Left renal cortex interstitium (tissue), 4 donors: ENCODE data around the gene ATL1. TPM values are rescaled to one million over a fixed set of nuclear protein-coding genes. Genes with fewer than 3 reads are reported as not detected.
"Not testable (repeated sequence)": the region's sequence is repeated elsewhere in the genome, so short reads cannot be mapped to it uniquely, and the experiment has no call there.

ENCODE experiments used
- DNase-seq, 4 donors: peaks; one replicate each; pipeline ENCODE4 v3.0.0-alpha.2; 2013; ENCODE audit warnings: low read depth in 4 of 4, low spot score in 2 of 4, missing footprints in 1 of 4
- polyA plus RNA-seq, 4 donors: library from polyadenylated mRNA; unstranded; fragments of 120-200 nt; gene quantifications; one replicate each; pipeline ENCODE4 v1.2.1, GENCODE V29; 2013; ENCODE audit not compliant: insufficient read length in 4 of 4

ATL1 gene
- polyA plus RNA-seq, 4 donors, result 6.8 to 10.1 (median 8.5) TPM

- DNase-seq, result no peak
These were observed 75.2 kb downstream of the ATL1 start for GRCh38 chr14:50635141-50635540.

DNA sequence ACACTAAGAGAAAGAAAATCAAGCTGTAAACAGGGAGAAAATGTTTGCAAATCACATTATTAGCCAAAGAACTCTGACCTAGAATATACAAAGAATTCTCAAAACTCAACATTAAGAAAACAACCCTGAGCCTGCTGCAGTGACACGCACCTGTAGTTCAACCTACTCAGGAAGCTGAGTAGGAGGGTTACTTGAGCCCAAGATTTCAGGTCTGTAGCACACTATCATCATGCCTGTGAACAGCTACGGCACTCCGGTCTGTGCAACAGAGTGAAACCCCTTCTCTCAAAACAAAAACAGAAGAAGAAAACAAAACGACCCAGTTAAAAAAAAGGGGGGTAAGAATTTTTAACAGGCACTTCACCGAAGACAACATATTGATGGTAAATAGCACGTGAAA is 87.3 kb downstream of the ATL1 start:
- no peak for DNase-seq

DNA sequence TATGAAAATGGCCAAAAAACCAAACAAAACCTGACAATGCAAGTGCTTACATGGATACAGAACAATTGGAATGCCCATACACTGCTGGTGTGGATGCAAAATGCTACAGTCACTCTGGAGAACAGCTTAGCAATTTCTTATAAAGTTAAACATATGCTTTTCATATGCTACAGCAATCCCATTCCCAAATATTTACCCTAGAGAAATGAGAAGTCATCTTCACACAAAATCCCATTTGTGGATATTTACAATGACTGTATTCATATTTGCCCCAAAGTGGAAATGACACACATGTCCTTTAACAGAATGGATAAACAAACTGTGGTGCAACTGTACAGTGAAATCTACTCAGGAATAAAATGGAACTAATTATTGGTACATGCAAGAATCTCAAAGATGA is 87.8 kb downstream of the ATL1 start:
- no peak for DNase-seq

DNA sequence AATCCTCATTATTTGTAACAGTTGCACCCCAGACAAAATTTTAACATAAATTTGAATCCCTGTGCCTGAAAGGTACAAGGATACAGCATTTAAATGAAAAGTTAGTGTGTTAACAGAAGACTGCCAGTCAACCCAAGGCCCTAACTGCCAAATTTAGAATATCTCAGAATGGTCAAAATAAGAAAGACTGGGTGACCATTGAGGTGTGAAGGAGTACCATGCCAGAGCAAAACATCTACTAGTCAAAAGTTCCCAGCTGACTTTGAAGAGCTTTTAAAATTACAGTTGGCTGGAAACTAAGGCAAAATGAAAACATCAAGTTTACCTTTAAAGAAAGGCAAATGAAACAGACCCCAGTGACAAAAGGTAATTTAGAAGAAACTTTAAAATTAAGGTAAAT is 89.7 kb downstream of the ATL1 start:
- no peak for DNase-seq

- DNase-seq, result no peak
These were observed 96.8 kb downstream of the ATL1 start for GRCh38 chr14:50656776-50657175.

- no peak for DNase-seq
These were observed 97.8 kb downstream of the ATL1 start for GRCh38 chr14:50657753-50658152.

DNA sequence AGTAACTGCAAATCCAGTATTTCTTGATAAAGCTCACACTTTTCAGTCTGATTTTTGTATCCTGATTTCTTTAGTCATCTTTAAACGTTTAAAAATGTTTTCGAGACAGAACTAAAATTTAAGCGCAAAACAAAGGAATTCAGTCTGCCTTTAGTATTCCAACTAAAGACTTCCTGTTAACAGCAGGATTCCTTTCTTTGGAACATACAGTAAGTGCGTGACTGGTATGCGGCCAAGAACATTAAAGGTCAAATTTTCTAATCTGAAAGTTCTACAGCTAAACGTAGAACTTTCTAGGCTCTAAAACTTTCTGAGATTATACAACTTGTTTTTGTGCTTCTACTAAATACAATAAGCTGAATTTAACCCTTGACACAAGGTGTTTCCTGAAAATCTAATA is 98.3 kb downstream of the ATL1 start:
- no peak for DNase-seq

- DNase-seq, result no peak
These were observed 99.5 kb downstream of the ATL1 start for GRCh38 chr14:50659327-50659974.

DNA sequence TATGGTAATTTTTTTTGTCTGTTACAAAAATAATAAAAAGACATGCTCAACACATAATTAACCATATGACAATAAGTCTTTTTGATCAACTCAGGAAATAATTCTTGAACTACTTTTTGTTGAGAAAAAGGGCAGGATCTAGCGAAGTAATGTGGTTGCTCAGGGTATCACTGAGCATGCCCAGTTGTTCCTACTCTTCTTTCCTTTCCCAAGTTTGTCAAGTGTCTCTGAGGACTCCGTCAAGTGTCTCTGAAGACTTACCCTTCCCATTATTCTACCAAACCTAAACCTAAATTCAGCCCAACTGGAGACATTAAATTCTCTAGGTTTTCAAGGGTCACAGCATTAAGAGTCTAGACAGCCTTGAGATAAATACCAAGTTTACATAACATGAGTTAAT is 104.6 kb downstream of the ATL1 start:
- not testable (repeated sequence) for DNase-seq

DNA sequence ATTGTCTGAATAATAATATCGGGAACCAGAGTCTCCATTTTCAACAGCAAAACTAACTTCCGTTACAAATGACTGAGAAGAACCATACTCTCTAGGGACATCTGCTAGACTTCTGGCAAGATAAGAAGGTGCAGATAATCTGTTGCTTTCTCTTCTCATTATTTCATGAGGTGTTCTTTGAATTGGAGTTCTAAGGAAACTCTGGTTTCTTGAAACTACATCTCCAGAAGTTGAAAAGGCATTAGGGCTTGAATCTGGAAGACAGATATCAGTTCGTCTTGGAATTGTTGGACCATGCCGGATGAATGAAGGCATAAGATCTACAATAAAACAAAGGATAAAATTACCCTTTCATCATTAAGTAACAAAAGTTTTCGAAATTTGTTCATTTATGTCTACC is 105.4 kb downstream of the ATL1 start:
- DNase-seq, result not testable (repeated sequence)

DNA sequence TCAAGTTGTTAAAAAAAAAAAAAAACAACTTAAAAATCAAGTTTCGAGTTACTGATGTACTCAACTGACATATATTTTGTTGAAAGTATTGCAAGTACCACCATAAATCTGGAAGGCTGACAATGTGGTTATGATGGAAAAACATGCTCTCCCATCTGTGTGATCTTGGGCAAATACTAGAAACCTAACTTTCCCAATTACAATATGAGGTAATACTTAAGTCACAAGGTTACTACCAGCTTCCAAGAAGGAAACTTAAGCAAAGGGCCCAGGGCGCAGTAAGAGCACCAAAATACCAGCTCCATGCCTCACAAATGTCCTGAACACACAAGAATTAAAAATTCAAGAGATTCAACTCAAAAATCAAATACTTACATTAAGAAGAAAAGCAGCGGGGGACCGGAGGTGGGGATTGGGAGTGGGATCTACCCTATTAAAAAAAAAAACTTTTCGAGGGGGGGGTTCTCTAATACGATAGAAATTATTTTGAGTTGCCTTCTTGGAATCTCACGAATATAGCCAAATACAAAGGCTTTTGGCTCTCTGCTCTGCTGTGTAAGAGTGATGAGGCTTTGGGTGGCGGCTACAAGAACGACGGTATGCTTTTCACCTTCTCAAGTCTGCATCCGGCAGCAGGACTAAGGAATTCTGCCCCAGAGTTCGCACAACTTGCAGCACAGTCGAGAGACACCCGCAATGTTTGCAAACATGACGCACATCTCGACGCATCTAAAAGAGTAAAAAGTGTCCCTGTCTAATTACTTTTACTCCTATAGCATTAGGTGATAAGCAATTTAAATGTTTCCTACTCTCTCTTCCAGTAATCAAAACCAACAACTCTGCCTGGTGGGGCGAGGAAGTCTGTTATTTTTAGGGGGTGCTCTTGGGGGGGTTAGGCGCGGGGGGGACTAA is 107.1 kb downstream of the ATL1 start:
- DNase-seq, result peak in 1 of 4 donors; percentile 64

DNA sequence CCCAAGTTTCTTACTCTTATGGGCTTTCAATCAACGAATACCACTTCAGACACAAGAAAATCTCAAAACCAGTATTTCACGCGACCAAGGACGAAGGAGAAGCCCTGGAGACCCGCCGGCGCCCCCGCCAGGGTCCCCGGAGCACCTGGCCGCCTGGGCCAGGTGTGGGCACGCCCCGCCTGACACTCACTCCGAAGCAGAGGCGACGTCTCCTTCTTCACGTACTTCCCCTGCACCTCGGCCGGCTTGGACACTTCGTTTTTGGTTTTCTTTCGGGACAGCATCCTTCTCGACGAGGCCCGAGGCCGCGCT is 107.7 kb downstream of the ATL1 start:
- no peak for DNase-seq

DNA sequence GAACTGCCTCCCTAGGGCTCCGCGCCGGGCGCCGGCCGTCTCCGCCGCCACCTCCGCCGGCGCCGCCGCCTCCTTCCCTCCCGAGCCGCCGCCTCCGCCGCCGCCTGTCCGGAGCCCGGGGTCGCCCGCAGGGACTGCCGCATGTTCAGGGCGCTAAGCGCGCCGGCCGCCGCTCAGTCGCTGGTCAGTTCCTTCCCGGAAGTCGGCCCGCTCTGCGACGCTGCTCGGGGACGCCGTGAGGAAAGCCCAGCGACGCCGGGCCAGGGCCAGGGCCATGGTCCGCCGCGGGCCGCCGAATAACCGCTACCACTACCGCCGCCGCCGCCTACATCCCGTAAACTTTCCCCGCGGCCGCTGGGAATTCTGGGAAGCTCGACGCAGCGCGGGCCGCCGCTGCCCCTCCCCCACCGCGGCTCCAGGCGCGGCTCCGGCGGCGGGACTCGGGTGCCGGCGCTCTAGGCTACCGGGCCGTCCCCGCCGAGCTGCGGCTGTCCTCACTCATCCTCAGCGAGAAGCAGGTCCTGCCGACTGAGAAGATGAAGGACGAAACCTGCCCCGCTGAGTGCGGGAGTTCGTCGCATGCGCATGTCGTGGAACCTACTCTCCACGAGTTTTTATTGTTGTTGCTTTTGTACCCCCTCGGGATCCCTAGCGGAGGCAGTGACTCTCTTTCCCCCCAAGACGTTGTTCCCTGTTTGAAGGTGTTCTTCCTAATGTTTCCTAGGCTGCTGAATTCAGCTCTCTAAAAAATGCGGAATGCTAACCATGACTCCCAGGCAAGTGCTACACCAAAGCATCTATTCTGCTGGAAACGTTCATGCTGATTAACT is 108.3 kb downstream of the ATL1 start, which contains the start of gene SAV1:
Gene SAV1, minus strand, starts transcription at position 311 of the 830 bp plus-strand sequence. CDS start 339 bp downstream, outside the sequence.
- DNase-seq, result peak in 3 of 4 donors; percentile 75 to 79 (median 76)

- DNase-seq, result no peak
These were observed 108.8 kb downstream of the ATL1 start for GRCh38 chr14:50668826-50669143.

DNA sequence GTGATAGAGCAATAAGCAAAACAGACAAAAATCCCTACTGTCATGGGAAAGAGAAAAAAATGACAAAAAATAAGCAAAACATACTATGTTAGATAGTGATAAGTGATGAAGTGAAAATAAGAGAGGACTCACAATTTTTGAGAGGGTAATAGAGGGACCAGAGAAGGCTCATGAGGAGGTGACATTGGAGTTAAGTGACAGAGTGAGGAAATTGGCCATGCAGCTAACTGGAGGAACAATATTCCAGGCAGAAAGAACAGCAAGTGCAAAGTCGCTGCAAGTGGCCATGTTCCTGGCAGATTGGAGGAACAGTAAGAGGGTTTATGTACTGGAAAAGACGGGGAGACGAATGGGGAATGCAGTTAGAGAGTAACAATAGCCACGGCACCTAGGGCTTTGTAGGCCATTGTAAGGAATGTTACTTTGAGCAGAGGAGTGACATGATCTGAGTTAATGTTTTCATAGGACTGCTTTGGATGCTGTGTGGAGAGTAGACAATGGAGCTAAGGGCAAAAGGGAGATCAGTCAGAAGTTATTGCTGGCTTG is 109.6 kb downstream of the ATL1 start:
- no peak for DNase-seq

GRCh38 chr14:50670196-50670865 is 110.4 kb downstream of the ATL1 start:
- no peak for DNase-seq

DNA sequence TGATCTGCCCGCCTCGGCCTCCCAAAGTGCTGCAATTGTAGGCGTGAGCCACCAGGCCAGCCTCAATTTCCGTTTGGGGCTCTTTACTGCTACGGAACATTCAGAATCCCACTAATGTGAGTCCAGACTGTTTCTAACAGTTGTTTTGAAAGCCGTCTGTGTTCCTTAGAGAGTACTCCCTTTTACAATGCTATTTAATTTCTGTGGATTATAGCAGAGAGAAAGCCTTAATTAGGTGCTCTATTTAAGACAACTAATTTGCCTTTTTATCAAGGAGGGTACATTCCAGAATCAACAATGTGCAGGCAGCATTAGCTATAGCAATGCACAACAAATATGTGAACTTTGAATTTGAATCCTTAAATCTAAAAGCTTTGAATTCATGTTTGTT is 110.9 kb downstream of the ATL1 start:
- no peak for DNase-seq

DNA sequence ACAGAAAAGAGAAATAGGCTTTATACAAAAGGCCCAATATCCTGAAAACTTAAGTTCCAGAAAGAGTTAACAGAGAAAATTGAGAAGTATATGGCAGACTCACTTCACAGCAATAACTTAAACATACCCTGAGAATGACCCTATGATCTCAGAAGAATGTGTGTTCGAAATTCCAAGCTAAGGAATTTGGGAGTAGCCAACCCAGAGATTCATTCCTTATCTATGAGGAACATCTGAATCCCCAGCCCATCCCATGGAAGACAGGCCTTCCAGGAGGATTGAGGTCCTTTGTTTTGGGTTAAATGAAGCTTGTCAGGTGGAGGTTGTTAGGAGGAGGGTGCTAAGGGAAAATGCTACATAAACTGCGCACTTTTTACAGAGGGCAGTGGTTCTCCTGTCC is 115.7 kb downstream of the ATL1 start:
- DNase-seq, result no peak

DNA sequence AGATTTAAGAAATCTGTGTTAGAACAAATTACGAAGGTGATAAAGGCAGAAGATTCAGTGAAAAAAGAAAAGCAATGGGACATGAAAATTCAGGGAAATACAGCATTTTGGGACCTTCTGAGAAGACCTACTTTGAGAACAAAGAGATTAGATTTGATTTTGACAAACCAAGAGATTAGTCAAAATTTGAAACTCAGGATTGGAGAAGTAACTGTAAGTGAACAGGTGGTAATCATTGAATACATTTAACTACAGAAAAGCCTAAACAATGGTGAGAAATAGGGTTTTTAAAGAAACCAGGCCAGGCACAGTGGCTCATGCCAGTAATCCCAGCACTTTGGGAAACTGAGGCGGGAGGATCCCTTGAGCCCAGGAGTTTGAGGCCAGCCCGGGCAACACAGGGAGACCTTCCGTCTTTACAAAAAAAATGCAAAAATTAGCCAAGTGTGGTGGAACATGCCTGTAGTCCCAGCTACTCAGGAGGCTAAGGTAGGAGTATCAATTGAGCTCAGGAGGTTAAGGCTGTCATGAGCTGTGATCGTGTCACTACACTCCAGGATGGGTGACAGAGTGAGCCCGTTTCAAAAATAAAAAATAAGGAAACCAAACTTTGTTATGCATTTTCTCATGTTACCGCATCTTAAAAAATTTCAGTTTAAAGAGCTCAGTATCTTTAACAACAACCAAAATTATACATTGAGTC is 117.0 kb downstream of the ATL1 start:
- no peak for DNase-seq

DNA sequence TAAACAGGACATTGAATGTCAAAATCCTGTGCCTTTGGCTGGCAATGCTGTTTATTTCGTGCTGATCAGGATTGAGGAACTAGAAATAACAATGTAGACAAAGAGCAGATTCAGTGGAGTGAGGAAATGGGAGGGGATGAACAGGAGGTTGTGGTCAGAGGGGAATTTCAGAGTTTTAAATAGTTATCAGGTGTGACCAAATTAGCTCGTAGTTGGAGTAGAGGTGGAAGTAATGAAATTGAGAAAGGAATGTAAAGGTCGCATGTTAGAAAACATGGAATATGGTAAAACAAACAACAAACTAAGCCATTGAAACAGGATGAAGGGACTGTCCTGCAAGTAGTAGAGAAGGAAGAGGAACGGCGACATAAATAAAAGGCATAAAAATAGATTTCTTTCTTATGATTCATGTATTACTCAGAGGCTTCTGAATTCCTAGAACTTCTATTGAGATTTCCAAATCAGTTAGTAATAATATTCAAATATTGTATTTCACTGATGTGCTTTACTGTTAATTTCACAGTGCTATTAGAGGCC is 117.7 kb downstream of the ATL1 start:
- no peak for DNase-seq
